GM21737 (cell line): ENCODE results near the gene GNGT1.

Source experiments
- ATAC-seq: cut with Tn5 transposase; IDR thresholded peaks from one replicate; pipeline ENCODE4 v1.9.1; 2021; ENCODE audit warnings: mild to moderate bottlenecking, moderate library complexity; ENCODE audit not compliant: unreplicated experiment

GNGT1 gene

DNA sequence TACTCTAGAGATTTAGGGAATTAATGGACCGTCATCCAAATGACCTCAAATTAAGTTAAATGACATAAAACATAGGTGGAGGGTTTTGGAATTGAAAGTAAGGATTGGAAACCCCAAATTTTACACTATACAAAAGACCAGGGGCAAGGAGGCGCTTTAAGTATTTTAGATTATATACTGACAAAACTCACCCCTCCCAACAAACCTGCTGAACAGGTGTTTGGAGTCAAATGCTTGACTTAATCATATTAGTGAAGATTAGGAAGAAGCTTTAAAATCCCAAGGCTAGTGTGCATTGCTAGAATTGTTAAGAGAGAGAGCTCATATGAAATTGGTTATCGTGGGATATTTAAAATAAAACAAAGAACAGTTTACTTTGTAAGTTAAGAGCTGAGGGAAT is at the start of gene GNGT1:
Gene GNGT1 (plus strand): TSS at position 301 of the 400 bp plus-strand sequence. CDS start 180 bp downstream, outside the sequence.
- ATAC-seq, result no peak

GRCh38 chr7:93858857-93859256 is 47.5 kb upstream of the GNGT1 start:
- ATAC-seq, result no peak

DNA sequence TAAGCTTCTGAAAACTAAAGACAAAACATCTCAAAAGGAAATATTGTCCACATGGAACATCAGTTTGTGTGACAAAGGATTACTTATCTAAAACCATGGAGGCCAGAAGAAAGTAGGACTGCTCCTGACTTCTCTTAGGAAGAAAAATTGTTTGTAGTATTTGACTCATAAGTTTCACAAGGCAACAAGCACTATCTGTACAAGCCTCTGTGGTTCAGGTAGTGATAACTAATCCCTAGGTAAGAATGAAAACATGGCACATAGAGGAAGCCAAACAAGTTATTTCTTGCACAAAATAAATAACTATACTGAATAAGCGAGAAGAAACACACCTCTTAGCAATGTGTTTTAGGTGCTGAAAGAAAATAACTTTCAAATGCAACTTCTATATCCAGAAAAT is 46.1 kb upstream of the GNGT1 start:
- no peak for ATAC-seq

- ATAC-seq, result no peak
Measured at GRCh38 chr7:93861325-93861949, 44.9 kb upstream of the GNGT1 start.

GRCh38 chr7:93862651-93863050 is 43.7 kb upstream of the GNGT1 start:
- ATAC-seq, result no peak

GRCh38 chr7:93866886-93867285 is 39.5 kb upstream of the GNGT1 start:
- ATAC-seq, result no peak

GRCh38 chr7:93873998-93874574 is 32.3 kb upstream of the GNGT1 start:
- no peak for ATAC-seq

DNA sequence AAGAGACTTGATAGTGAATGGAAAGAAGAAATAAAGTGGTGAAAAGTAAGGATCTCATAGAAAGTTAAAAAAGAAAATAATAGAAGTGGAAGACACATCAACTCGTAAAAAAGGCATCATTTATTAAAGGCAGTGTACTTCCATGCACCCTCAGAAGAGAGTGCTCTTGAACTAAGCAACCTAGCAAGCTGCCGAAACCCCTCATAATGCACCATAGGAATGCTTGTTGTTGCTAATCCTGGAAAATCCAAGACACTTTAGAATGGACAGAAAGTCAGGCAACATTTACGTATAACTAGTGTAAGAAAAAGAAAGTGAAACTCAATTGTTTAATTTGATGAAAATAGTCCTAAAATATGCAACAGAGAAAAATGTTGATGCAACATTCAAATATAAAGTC is 28.6 kb upstream of the GNGT1 start:
- no peak for ATAC-seq

DNA sequence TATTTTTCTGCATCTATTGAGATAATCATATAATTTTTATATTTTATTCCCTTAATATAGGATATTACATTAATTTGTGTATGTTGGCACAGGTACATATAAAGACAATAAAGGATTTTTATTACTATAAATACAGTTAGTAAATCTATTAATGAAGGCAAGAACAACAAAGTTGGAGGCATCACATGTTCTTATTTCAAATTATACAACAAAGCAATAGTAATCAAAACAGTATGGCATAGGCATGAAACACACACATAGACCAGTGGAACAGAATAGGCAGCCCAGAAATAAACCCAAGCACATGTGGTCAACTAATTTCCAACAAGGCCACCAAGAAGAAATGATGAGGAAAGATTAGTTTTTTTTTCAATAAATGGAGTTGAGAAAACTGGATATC is 27.0 kb upstream of the GNGT1 start:
- no peak for ATAC-seq

GRCh38 chr7:93882468-93882867 is 23.9 kb upstream of the GNGT1 start:
- no peak for ATAC-seq

DNA sequence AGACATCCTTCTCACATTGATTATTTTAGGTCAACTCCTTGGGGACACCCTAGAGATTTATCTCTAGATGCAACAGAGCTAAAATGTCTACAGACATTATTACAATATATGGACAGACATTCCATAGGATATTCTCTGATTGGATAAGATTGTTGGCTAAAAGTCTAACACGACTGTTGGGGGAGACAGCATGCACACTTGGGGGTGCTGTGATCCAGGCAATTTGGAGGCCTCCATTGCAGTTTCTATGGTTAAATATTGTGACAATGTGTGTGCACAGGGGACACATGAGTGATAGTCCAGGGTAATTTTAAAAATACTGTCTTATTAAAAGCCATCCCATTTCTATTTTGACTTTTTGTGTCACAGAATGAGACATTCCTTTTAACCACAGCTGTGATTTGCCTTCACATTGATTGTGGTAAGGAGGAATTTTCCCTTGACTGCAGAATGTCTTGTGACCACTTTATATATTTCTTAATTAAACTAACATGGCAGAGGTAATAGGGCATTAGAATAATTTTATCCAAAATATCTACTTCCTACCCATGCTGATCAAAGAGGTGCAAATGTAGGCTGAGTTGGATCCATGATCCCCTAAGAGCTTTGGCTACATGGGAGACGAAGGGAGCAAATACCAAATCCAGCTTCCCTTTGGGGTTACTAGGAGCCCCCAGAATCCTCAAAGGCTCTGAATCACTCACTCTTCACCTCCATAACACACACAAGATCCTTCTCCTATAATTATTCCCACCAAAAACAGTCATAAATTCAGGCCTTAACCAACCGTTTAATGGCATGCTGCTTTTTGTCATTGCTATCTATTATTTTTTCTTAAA is 23.1 kb upstream of the GNGT1 start:
- ATAC-seq, result no peak

DNA sequence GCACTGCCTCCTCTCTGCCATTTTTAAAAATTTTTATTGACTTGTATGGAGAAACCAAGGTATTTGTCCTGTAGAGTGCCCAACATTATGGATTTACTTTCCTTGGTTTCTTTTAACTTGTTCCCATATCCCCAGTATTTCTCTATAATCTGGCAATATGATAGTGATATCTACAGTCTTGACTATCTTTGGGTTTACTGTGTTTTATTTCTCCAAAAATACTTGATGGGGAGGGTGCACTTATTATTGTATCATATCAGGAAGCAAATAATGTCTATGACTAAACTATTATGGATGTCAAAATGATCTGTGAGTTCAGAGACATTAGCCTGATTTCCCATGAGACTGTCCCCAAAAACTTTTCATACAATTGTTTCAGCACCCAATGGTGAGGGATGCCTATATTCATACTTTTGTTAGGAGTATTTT is 22.4 kb upstream of the GNGT1 start:
- no peak for ATAC-seq

GRCh38 chr7:93884541-93884940 is 21.8 kb upstream of the GNGT1 start:
- no peak for ATAC-seq

GRCh38 chr7:93889261-93889660 is 17.1 kb upstream of the GNGT1 start:
- no peak for ATAC-seq

- ATAC-seq, result peak; percentile 69
Measured at GRCh38 chr7:93890041-93890463, 16.3 kb upstream of the GNGT1 start.

DNA sequence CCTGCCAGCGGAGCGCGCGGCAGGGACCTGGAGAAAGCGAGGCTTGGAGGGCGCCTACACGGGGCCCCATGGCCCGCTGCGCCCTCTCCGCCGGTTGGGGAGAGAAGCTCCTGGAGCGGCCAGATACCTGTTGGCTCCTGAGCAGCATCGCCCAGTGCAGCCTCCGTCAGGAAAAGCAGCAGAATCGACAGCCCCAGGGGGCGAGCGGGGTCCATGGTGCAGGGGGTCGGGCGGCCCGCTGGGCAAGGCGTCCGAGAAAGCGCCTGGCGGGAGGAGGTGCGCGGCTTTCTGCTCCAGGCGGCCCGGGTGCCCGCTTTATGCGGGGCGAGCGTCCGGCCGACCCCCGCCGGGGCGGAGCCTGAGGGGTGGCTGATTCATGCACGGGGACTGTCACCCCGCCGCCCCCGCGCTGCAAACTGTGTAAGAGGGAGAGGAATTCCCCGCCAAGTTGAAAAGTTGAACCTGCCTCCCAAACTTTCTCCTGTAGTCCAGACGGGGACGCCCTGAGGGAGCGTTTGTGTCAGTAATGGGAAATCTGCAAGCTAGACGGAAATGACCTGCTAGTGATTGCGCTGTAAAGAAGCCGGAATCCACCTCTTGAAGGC is 15.8 kb upstream of the GNGT1 start, which contains the start of gene TFPI2:
Gene TFPI2 (minus strand): TSS at position 290 of the 605 bp plus-strand sequence. CDS start 75 bp downstream, at position 215.
- ATAC-seq, result peak; percentile 45

- ATAC-seq, result no peak
Measured at GRCh38 chr7:93894426-93894825, 11.9 kb upstream of the GNGT1 start.

GRCh38 chr7:93894966-93895640 is 11.3 kb upstream of the GNGT1 start:
- ATAC-seq, result no peak

DNA sequence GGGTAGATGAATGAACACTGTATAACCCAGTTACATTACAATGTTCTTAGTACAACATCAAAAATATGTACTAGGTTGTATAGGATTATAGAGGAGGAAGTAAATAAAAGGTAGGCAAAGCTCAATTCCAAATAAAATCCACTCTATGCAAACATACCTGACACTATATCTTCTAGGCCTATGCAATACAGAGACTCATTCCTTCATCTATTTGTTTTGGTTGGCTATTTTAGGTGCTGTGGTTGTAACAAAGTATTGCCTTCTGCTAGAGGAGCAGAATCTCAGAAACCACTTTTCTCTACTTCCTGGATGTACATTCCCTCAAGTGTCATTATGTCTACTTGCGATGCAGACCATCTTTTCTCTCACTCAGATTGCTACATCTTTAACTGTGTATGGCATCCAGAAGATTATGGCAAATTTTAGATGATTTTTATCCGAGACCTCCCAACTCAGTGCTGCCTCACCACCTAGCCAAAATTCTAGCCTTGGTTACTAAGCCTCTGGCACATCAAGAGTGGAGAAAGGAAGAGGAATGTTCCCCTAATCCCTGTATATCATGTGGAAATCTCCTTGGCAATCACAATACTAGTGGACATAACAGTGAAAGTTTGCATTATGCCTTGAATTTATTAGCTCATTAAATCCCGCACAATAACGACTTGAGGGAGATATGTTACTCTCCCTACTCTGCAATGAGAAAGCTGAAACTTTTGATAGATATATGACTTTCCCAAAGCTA is 10.3 kb upstream of the GNGT1 start:
- no peak for ATAC-seq

DNA sequence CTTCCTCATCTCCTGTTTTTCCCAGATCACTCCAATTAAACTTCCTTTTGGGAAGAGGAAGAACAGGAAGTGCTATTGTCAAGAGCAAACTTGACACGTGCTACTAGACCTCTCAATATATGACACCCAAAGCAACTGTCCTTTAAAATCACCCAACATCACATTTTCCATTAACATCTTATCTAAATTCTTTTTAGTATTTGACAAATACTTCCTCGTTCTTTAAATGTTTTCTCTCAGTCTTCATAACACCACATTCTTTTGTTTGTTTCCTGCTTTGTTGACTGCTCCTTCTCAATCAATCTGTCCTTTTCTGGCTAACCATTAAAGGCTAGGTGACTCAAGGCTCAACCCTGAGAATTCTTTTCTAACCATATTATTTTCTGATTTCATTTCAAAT is 8.7 kb upstream of the GNGT1 start:
- ATAC-seq, result no peak
